Measurements from ENCODE around the gene SYNC.
"Not testable (repeated sequence)": the region's sequence is repeated elsewhere in the genome, so short reads cannot be mapped to it uniquely, and the experiment has no call there.

SYNC gene

GRCh38 chr1:32701421-32701911 is 1.1 kb downstream of the SYNC start:
- ChIA-PET CTCF (interaction anchor here (1.4 kb wide), 1 partner anchor 11 kb away, joined by 4 read pairs; no protein-coding TSS in a partner anchor), POLR2A (interaction anchor here (0.8 to 1.2 kb wide), 2 partner anchors 11 to 50 kb away, joined by 3 to 4 read pairs; partner anchors contain the start of gene RBBP4)
- no peak for DNase-seq (ENCODE audit: extremely low spot score)
- TF ChIP-seq CTBP1 (IDR thresholded peaks at IDR 0.05; ENCODE audit: borderline replicate concordance) = no peak
- no peak for TF ChIP-seq NFRKB (IDR thresholded peaks at IDR 0.05)
- TF ChIP-seq PKNOX1 (IDR thresholded peaks at IDR 0.05) = no peak
- no peak for TF ChIP-seq SUZ12 (IDR thresholded peaks at IDR 0.05)
- no peak for TF ChIP-seq SP1 (IDR thresholded peaks at IDR 0.05)
- TF ChIP-seq FOXK2 (IDR thresholded peaks at IDR 0.05) = no peak
- no peak for TF ChIP-seq BHLHE40 (IDR thresholded peaks at IDR 0.05; ENCODE audit: borderline replicate concordance)
- no peak for TF ChIP-seq ZNF384 (IDR thresholded peaks at IDR 0.05)
- TF ChIP-seq TARDBP (IDR thresholded peaks at IDR 0.05) = no peak
- no peak for TF ChIP-seq ELF4 (IDR thresholded peaks at IDR 0.05)
- no peak for TF ChIP-seq HDGF (IDR thresholded peaks at IDR 0.05; ENCODE audit: borderline replicate concordance)
- TF ChIP-seq FOXA1 (IDR thresholded peaks at IDR 0.05) = no peak
- TF ChIP-seq FOXM1 (IDR thresholded peaks at IDR 0.05; ENCODE audit: borderline replicate concordance) = no peak
- no peak for TF ChIP-seq L3MBTL2 (conservative IDR thresholded peaks at IDR 0.05)
- no peak for TF ChIP-seq ARNT (IDR thresholded peaks at IDR 0.05)
- no peak for TF ChIP-seq LEF1 (IDR thresholded peaks at IDR 0.05; ENCODE audit: borderline replicate concordance)

- CTCF ChIA-PET = interaction anchor here (2.3 kb wide), 1 partner anchor 15 kb away, joined by 10 read pairs; no protein-coding TSS in a partner anchor
- POLR2A ChIA-PET; DNase-seq (ENCODE audit: extremely low spot score): not testable (repeated sequence)
These were observed 5.6 kb downstream of the SYNC start for GRCh38 chr1:32696996-32697395.

GRCh38 chr1:32696041-32696440 is 6.5 kb downstream of the SYNC start:
- TF ChIP-seq ELF4 (IDR thresholded peaks at IDR 0.05) = no peak
- TF ChIP-seq TARDBP (IDR thresholded peaks at IDR 0.05) = no peak
- ChIA-PET CTCF (interaction anchor here (0.6 kb wide), 1 partner anchor 12 kb away, joined by 5 read pairs; no protein-coding TSS in a partner anchor), POLR2A (no interaction called here)

GRCh38 chr1:32695098-32695904 is 7.3 kb downstream of the SYNC start:
- POLR2A ChIA-PET = no interaction called here

More at GRCh38 chr1:32696041-32696440, 6.5 kb downstream of the SYNC start:
- no peak for DNase-seq (ENCODE audit: extremely low spot score)

GRCh38 chr1:32693455-32694174 is 9.0 kb downstream of the SYNC start:
- no peak for TF ChIP-seq HDGF (IDR thresholded peaks at IDR 0.05; ENCODE audit: borderline replicate concordance)
- TF ChIP-seq NFRKB (IDR thresholded peaks at IDR 0.05) = no peak
- no peak for TF ChIP-seq SUZ12 (IDR thresholded peaks at IDR 0.05)
- no peak for TF ChIP-seq PKNOX1 (IDR thresholded peaks at IDR 0.05)
- no peak for TF ChIP-seq CTBP1 (IDR thresholded peaks at IDR 0.05; ENCODE audit: borderline replicate concordance)
- TF ChIP-seq ELF4 (IDR thresholded peaks at IDR 0.05) = no peak
- TF ChIP-seq FOXA1 (IDR thresholded peaks at IDR 0.05) = no peak
- no peak for TF ChIP-seq L3MBTL2 (conservative IDR thresholded peaks at IDR 0.05)
- TF ChIP-seq TARDBP (IDR thresholded peaks at IDR 0.05) = no peak
- TF ChIP-seq FOXM1 (IDR thresholded peaks at IDR 0.05; ENCODE audit: borderline replicate concordance) = no peak
- TF ChIP-seq SP1 (IDR thresholded peaks at IDR 0.05) = no peak
- TF ChIP-seq ARNT (IDR thresholded peaks at IDR 0.05) = no peak
- no peak for TF ChIP-seq LEF1 (IDR thresholded peaks at IDR 0.05; ENCODE audit: borderline replicate concordance)
- TF ChIP-seq BHLHE40 (IDR thresholded peaks at IDR 0.05; ENCODE audit: borderline replicate concordance) = no peak
- TF ChIP-seq FOXK2 (IDR thresholded peaks at IDR 0.05) = no peak
- no peak for TF ChIP-seq ZNF384 (IDR thresholded peaks at IDR 0.05)
- POLR2A ChIA-PET = interaction anchor here (1.1 kb wide), 1 partner anchor 9 kb away, joined by 4 read pairs; the partner anchor contains the start of gene SYNC
- DNase-seq (ENCODE audit: extremely low spot score) = no peak
- CTCF ChIA-PET = no interaction called here

More at GRCh38 chr1:32695098-32695904, 7.3 kb downstream of the SYNC start:
- TF ChIP-seq BHLHE40 (IDR thresholded peaks at IDR 0.05; ENCODE audit: borderline replicate concordance) (no peak), CTBP1 (IDR thresholded peaks at IDR 0.05; ENCODE audit: borderline replicate concordance) (no peak), L3MBTL2 (conservative IDR thresholded peaks at IDR 0.05) (no peak), PKNOX1 (IDR thresholded peaks at IDR 0.05) (no peak), ELF4 (IDR thresholded peaks at IDR 0.05) (no peak), TARDBP (IDR thresholded peaks at IDR 0.05) (no peak), LEF1 (IDR thresholded peaks at IDR 0.05; ENCODE audit: borderline replicate concordance) (no peak), NFRKB (IDR thresholded peaks at IDR 0.05) (no peak)
- DNase-seq (ENCODE audit: extremely low spot score) = no peak
- CTCF ChIA-PET = interaction anchor here (0.6 kb wide), 1 partner anchor 13 kb away, joined by 5 read pairs; no protein-coding TSS in a partner anchor

GRCh38 chr1:32686387-32686786 is 16.2 kb downstream of the SYNC start:
- ChIA-PET CTCF (interaction anchor here (0.6 kb wide), 2 partner anchors 210 to 247 kb away, joined by 4 read pairs; no protein-coding TSS in a partner anchor), POLR2A (no interaction called here)
- TF ChIP-seq ELF4 (IDR thresholded peaks at IDR 0.05) = no peak
- no peak for TF ChIP-seq HDGF (IDR thresholded peaks at IDR 0.05; ENCODE audit: borderline replicate concordance)
- no peak for TF ChIP-seq SP1 (IDR thresholded peaks at IDR 0.05)
- TF ChIP-seq PKNOX1 (IDR thresholded peaks at IDR 0.05) = no peak
- no peak for TF ChIP-seq SUZ12 (IDR thresholded peaks at IDR 0.05)
- TF ChIP-seq BHLHE40 (IDR thresholded peaks at IDR 0.05; ENCODE audit: borderline replicate concordance) = no peak
- TF ChIP-seq LEF1 (IDR thresholded peaks at IDR 0.05; ENCODE audit: borderline replicate concordance) = no peak
- TF ChIP-seq ZNF384 (IDR thresholded peaks at IDR 0.05) = no peak
- TF ChIP-seq FOXM1 (IDR thresholded peaks at IDR 0.05; ENCODE audit: borderline replicate concordance) = no peak
- no peak for TF ChIP-seq CTBP1 (IDR thresholded peaks at IDR 0.05; ENCODE audit: borderline replicate concordance)
- no peak for TF ChIP-seq FOXK2 (IDR thresholded peaks at IDR 0.05)
- DNase-seq (ENCODE audit: extremely low spot score) = no peak

Measured in HEK293T (cell line).